Calu3 (cell line): ENCODE data around the gene ATP9A. TPM values are rescaled to one million over a fixed set of nuclear protein-coding genes. Genes with fewer than 3 reads are reported as not detected.
"Not testable (repeated sequence)": the region's sequence is repeated elsewhere in the genome, so short reads cannot be mapped to it uniquely, and the experiment has no call there.

Source experiments
- BruUV-seq: library from RNA; stranded (reverse); fragments of 400-500 nt; replicated peaks from 2 replicates; lab custom pipeline; 2021; lab: Mats Ljungman, UMichigan
- CTCF ChIA-PET: fragments of 300-600 bp; sonication (Branson Sonifier 250); formaldehyde crosslinking; loops from one replicate; lab custom pipeline; 2022; ENCODE audit warnings: antibody characterized with exemption; lab: Charles Lee
- DNase-seq: peaks from one replicate; pipeline ENCODE4 v3.0.0; 2022
- H3K27ac Mint-ChIP-seq: one replicate; pipeline ENCODE4 v1.8.0; 2022; ENCODE audit warnings: mixed read lengths; ENCODE audit not compliant: unreplicated experiment
- H3K27me3 Mint-ChIP-seq: one replicate; pipeline ENCODE4 v1.8.0; 2022; ENCODE audit warnings: mixed read lengths; ENCODE audit not compliant: unreplicated experiment
- H3K36me3 Mint-ChIP-seq: one replicate; pipeline ENCODE4 v1.8.0; 2022; ENCODE audit warnings: mild to moderate bottlenecking, moderate library complexity, mixed read lengths; ENCODE audit not compliant: insufficient read depth, unreplicated experiment
- H3K4me1 Mint-ChIP-seq: one replicate; pipeline ENCODE4 v1.8.0; 2022; ENCODE audit warnings: mild to moderate bottlenecking, low read depth, mixed read lengths; ENCODE audit not compliant: unreplicated experiment
- H3K4me3 Mint-ChIP-seq: one replicate; pipeline ENCODE4 v1.8.0; 2022; ENCODE audit warnings: mild to moderate bottlenecking, low read depth, moderate library complexity, mixed read lengths; ENCODE audit not compliant: unreplicated experiment
- H3K9me3 Mint-ChIP-seq: one replicate; pipeline ENCODE4 v1.8.0; 2022; ENCODE audit warnings: low read depth, mixed read lengths; ENCODE audit not compliant: unreplicated experiment
- CTCF ChIP-seq: fragments of 200-600 bp; IDR thresholded peaks from one replicate; pipeline ENCODE4 v1.8.0; 2022; ENCODE audit warnings: antibody characterized with exemption; ENCODE audit not compliant: unreplicated experiment
- intact Hi-C: fragments of 100-400 bp; cut with micrococcal nuclease; formaldehyde crosslinking; loops from one replicate; pipeline ENCODE4 v1.10.0; 2022; ENCODE audit not compliant: unreplicated experiment
- total RNA-seq: library from RNA; stranded (reverse); gene quantifications from 2 replicates; pipeline ENCODE4 v1.2.3, GENCODE V29; 2022

ATP9A gene
- total RNA-seq, 1 experiment from 2014 or later: 98.5 TPM

GRCh38 chr20:51745804-51746203 is 22.4 kb downstream of the ATP9A start:
- Mint-ChIP-seq H3K4me3 (peak overlapping the region; percentile 15), H3K27me3 (no peaks in the 10 kb centered on the region), H3K36me3 (peaks cover 45% of the 10 kb centered on the region), H3K27ac (peak overlapping the region; percentile 87), H3K4me1 (peaks cover 63% of the 10 kb centered on the region), H3K9me3 (peaks cover 7% of the 10 kb centered on the region)
- no peak for DNase-seq
- no peak for TF ChIP-seq CTCF
- intact Hi-C loops: loop anchor here (2.0 kb wide), 1 partner anchor 15 kb away; no protein-coding TSS in a partner anchor
- CTCF ChIA-PET: no interaction called here
- BruUV-seq: no TSS peak

- no peak for TF ChIP-seq CTCF
- BruUV-seq: no TSS peak
- no peak for DNase-seq
- Mint-ChIP-seq H3K27me3 (no peaks in the 10 kb centered on the region), H3K9me3 (peaks cover 6% of the 10 kb centered on the region), H3K4me1 (peaks cover 66% of the 10 kb centered on the region), H3K4me3 (no peak overlapping the region), H3K36me3 (peaks cover 49% of the 10 kb centered on the region), H3K27ac (no peak overlapping the region)
- intact Hi-C loops: no loop called here
- CTCF ChIA-PET: no interaction called here
These were observed 27.4 kb downstream of the ATP9A start for GRCh38 chr20:51740838-51741237.

- BruUV-seq, H3K27me3 Mint-ChIP-seq, H3K9me3 Mint-ChIP-seq, intact Hi-C loops, DNase-seq, H3K4me3 Mint-ChIP-seq: not testable (repeated sequence)
- peaks cover 47% of the 10 kb centered on the region for H3K36me3 Mint-ChIP-seq
- H3K27ac Mint-ChIP-seq: peak overlapping the region; percentile 90
- CTCF ChIA-PET: interaction anchor here (0.6 to 2.6 kb wide), 2 partner anchors 9 to 24 kb away, joined by 4 to 9 read pairs; no protein-coding TSS in a partner anchor
- peaks cover 72% of the 10 kb centered on the region for H3K4me1 Mint-ChIP-seq
These were observed 27.9 kb downstream of the ATP9A start for GRCh38 chr20:51740308-51740707.

- peaks cover 42% of the 10 kb centered on the region for H3K36me3 Mint-ChIP-seq
- peaks cover 2% of the 10 kb centered on the region for H3K9me3 Mint-ChIP-seq
- peak overlapping the region; percentile 90 for H3K27ac Mint-ChIP-seq
- intact Hi-C loops: no loop called here
- H3K4me1 Mint-ChIP-seq: peaks cover 75% of the 10 kb centered on the region
- H3K4me3 Mint-ChIP-seq: no peak overlapping the region
- H3K27me3 Mint-ChIP-seq: no peaks in the 10 kb centered on the region
- CTCF ChIA-PET: interaction anchor here (0.6 to 2.6 kb wide), 2 partner anchors 10 to 23 kb away, joined by 4 to 9 read pairs; no protein-coding TSS in a partner anchor
- BruUV-seq: no TSS peak
- TF ChIP-seq CTCF: no peak
- no peak for DNase-seq
These were observed 28.4 kb downstream of the ATP9A start for GRCh38 chr20:51739722-51740249.

GRCh38 chr20:51738877-51739447 is 29.2 kb downstream of the ATP9A start:
- TF ChIP-seq CTCF: no peak
- BruUV-seq: no TSS peak
- H3K27me3 Mint-ChIP-seq: no peaks in the 10 kb centered on the region
- peak overlapping the region; percentile 90 for H3K27ac Mint-ChIP-seq
- CTCF ChIA-PET: interaction anchor here (0.6 to 2.6 kb wide), 11 partner anchors 11 to 405 kb away, joined by 3 to 9 read pairs (median 3); no protein-coding TSS in a partner anchor
- DNase-seq: peak; percentile 91
- peak overlapping the region; percentile 13 for H3K4me3 Mint-ChIP-seq
- peaks cover 69% of the 10 kb centered on the region for H3K4me1 Mint-ChIP-seq
- H3K9me3 Mint-ChIP-seq: no peaks in the 10 kb centered on the region
- peaks cover 35% of the 10 kb centered on the region for H3K36me3 Mint-ChIP-seq
- intact Hi-C loops: no loop called here

- H3K27me3 Mint-ChIP-seq, intact Hi-C loops, BruUV-seq, H3K9me3 Mint-ChIP-seq: not testable (repeated sequence)
- H3K36me3 Mint-ChIP-seq: peaks cover 35% of the 10 kb centered on the region
- DNase-seq: peak; percentile 69
- peaks cover 69% of the 10 kb centered on the region for H3K4me1 Mint-ChIP-seq
- CTCF ChIA-PET: interaction anchor here (0.6 to 2.6 kb wide), 9 partner anchors 12 to 228 kb away, joined by 3 to 9 read pairs (median 4); no protein-coding TSS in a partner anchor
- peak overlapping the region; percentile 13 for H3K4me3 Mint-ChIP-seq
- peak overlapping the region; percentile 90 for H3K27ac Mint-ChIP-seq
These were observed 29.9 kb downstream of the ATP9A start for GRCh38 chr20:51738261-51738660.
